ENCODE data around the gene NCS1.

The NCS1 gene

DNA sequence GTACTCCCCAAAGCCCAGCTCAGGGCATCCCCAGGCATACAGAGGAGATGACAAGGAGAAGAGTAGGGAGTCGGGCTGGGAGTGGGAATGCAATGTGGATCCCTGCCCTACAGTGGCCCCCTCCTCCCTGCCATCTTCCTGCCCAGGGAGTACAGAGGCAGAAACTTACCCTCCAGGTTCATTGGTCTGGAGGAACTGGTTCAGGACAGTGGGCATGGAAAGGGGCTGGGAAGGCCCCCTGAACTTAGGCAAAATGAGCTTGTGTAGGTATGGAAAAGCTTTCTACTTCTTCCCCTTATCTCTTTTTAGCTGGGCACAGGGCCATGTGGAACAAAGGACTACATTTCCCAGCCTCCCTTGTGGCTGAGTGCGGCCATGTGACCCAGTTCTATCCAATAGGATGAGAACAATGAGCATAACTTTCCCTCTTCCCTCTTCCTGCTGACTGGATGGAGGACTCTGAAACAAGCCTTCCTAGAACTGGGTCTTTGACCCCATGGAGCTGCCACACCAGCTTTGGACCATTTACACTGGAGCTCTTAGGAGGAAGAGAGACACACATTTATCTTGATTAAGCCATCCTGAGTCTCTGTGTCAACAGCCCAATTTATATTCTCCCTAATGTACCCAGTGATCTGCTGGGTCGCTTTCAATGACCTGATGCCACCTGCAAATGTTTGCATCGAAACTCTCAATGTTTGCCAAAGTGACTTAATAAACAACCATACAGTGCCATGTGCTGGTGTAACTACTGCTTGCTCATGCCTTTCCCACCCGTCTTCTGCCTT is 68.4 kb downstream of the NCS1 start:
- H3K27ac ChIP-seq (ENCODE audit: low read depth, low read length) = no peak overlapping the region

DNA sequence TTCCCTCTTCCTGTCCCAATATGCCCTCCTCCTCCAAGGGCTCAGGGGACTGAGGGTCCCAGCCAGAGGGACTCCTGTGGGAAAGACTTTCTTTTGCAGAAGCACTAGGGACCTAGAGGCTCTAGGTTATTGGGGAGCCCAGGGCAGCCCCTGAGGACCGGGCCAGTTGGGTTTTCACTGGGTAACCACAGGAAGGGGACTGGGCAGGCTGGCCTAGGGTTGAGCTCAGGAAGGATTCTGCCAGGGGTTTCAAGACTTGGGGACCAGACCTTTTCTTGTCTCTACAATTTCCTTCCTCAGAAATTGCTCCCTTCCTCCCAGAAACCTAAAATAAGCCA is 69.0 kb downstream of the NCS1 start:
- no peaks in the 10 kb centered on the region for H4K20me1 ChIP-seq (ENCODE audit: control insufficient read depth, insufficient read depth, low read depth, low read length)
- no peak overlapping the region for H3K27ac ChIP-seq (ENCODE audit: low read depth, low read length)
- H3K4me3 ChIP-seq (ENCODE audit: low read length) = no peak overlapping the region

More for the DNA sequence above, 68.4 kb downstream of the NCS1 start:
- no peaks in the 10 kb centered on the region for H3K9me2 ChIP-seq (replicated peaks; ENCODE audit: control insufficient read depth, low read length)
- H3K27me3 ChIP-seq (ENCODE audit: control insufficient read depth, low read length) = no peaks in the 10 kb centered on the region
- peak overlapping the region; percentile 3; the same call in 1 of the 2 replicates for H3K4me3 ChIP-seq (ENCODE audit: low read length)
- H3K79me2 ChIP-seq (ENCODE audit: control insufficient read depth, low read length) = no peaks in the 10 kb centered on the region
- peaks cover 30% of the 10 kb centered on the region for H3K4me1 ChIP-seq (ENCODE audit: control insufficient read depth, low read length)
- TF ChIP-seq, protein P1, sequence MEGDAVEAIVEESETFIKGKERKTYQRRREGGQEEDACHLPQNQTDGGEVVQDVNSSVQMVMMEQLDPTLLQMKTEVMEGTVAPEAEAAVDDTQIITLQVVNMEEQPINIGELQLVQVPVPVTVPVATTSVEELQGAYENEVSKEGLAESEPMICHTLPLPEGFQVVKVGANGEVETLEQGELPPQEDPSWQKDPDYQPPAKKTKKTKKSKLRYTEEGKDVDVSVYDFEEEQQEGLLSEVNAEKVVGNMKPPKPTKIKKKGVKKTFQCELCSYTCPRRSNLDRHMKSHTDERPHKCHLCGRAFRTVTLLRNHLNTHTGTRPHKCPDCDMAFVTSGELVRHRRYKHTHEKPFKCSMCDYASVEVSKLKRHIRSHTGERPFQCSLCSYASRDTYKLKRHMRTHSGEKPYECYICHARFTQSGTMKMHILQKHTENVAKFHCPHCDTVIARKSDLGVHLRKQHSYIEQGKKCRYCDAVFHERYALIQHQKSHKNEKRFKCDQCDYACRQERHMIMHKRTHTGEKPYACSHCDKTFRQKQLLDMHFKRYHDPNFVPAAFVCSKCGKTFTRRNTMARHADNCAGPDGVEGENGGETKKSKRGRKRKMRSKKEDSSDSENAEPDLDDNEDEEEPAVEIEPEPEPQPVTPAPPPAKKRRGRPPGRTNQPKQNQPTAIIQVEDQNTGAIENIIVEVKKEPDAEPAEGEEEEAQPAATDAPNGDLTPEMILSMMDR (IDR thresholded peaks at IDR 0.05; ENCODE audit: low read depth, low read length, poor library complexity, severe bottlenecking) = no peak
- TF ChIP-seq EZH2phosphoT487 (IDR thresholded peaks at IDR 0.05; ENCODE audit: borderline replicate concordance, low read length) = no peak
- peak overlapping the region; percentile 28 for H3K4me2 ChIP-seq (ENCODE audit: low read length)
- H3K9me3 ChIP-seq (ENCODE audit: control insufficient read depth, insufficient read depth, low read length) = no peaks in the 10 kb centered on the region
- no peaks in the 10 kb centered on the region for H3F3A ChIP-seq (ENCODE audit: control insufficient read depth, insufficient read depth)
- no peaks in the 10 kb centered on the region for H3K36me3 ChIP-seq (ENCODE audit: control insufficient read depth, low read length)
- no peaks in the 10 kb centered on the region for H4K20me1 ChIP-seq (ENCODE audit: control insufficient read depth, insufficient read depth, low read depth, low read length)

DNA sequence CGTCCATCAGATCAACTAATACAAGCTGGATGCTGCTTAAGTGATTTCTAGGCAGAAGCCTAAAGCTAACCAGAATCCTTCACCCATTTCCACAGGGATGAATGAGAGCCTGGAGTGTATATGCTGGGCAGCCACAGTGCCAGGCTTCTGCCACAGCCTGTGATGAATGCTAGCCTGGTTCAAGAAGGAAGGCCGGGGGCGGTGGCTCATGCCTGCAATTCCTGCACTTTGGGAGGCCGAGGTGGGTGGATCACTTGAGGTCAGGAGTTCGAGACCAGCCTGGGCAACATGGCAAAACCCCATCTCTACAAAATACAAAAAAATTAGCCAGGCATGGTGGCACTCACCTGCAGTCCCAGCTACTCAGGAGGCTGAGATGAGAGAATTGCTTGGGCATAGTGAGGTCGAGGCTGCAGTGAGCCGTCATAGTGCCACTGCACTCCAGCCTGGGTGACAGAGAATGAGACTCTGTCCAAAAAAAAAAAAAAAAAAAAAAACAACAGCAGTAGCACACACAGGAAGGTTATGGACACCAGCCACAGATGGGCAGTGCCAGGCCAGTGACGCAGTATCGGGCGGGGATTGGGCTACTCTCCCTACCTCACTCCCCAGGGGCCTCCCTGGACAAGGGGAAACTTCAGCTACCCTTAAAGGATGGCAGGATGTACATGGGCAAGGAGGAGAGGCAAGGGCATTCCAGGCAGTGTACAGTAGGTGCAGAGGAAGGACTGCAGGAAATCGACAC is 70.2 kb downstream of the NCS1 start:
- Histone ChIP-seq H3K36me3 (ENCODE audit: control insufficient read depth, low read length) (no peaks in the 10 kb centered on the region), H3K4me3 (ENCODE audit: low read length) (peak overlapping the region; percentile 62), H3K9me3 (ENCODE audit: control insufficient read depth, insufficient read depth, low read length) (no peaks in the 10 kb centered on the region), H4K20me1 (ENCODE audit: control insufficient read depth, insufficient read depth, low read depth, low read length) (no peaks in the 10 kb centered on the region), H3K4me2 (ENCODE audit: low read length) (peak overlapping the region; percentile 70), H3K27ac (ENCODE audit: low read depth, low read length) (no peak overlapping the region), H3K27me3 (ENCODE audit: control insufficient read depth, low read length) (no peaks in the 10 kb centered on the region), H3K9me2 (replicated peaks; ENCODE audit: control insufficient read depth, low read length) (no peaks in the 10 kb centered on the region), H3K79me2 (ENCODE audit: control insufficient read depth, low read length) (no peaks in the 10 kb centered on the region), H3F3A (ENCODE audit: control insufficient read depth, insufficient read depth) (no peaks in the 10 kb centered on the region), H3K4me1 (ENCODE audit: control insufficient read depth, low read length) (peaks cover 26% of the 10 kb centered on the region)
- TF ChIP-seq, protein P1 (IDR thresholded peaks at IDR 0.05; ENCODE audit: low read depth, low read length, poor library complexity, severe bottlenecking) = no peak
- no peak for TF ChIP-seq EZH2phosphoT487 (IDR thresholded peaks at IDR 0.05; ENCODE audit: borderline replicate concordance, low read length)

More for the DNA sequence above, 69.0 kb downstream of the NCS1 start:
- H3K9me3 ChIP-seq (ENCODE audit: control insufficient read depth, insufficient read depth, low read length) = no peaks in the 10 kb centered on the region
- no peaks in the 10 kb centered on the region for H3K79me2 ChIP-seq (ENCODE audit: control insufficient read depth, low read length)
- peaks cover 26% of the 10 kb centered on the region for H3K4me1 ChIP-seq (ENCODE audit: control insufficient read depth, low read length)
- TF ChIP-seq, protein P1 (IDR thresholded peaks at IDR 0.05; ENCODE audit: low read depth, low read length, poor library complexity, severe bottlenecking) = no peak
- H3K27me3 ChIP-seq (ENCODE audit: control insufficient read depth, low read length) = no peaks in the 10 kb centered on the region
- no peaks in the 10 kb centered on the region for H3K36me3 ChIP-seq (ENCODE audit: control insufficient read depth, low read length)
- H3F3A ChIP-seq (ENCODE audit: control insufficient read depth, insufficient read depth) = no peaks in the 10 kb centered on the region
- no peak overlapping the region for H3K4me2 ChIP-seq (ENCODE audit: low read length)
- no peaks in the 10 kb centered on the region for H3K9me2 ChIP-seq (replicated peaks; ENCODE audit: control insufficient read depth, low read length)

Data from DOHH2 (cell line).